OCI-LY7 (cell line): ENCODE results near the gene RPS17.

Experiments
- EZH2phosphoT487 ChIP-seq: fragments of 200-600 bp; sonication (generic); IDR thresholded peaks from 2 replicates; pipeline ENCODE4 v1.6.1; 2018; ENCODE audit warnings: low read depth, borderline replicate concordance, mild to moderate bottlenecking, mixed run types, antibody characterized with exemption, low read length, moderate library complexity, mixed read lengths
- TF ChIP-seq, protein P1 (sequence below): fragments of 200-600 bp; sonication (generic); conservative IDR thresholded peaks from 2 replicates; pipeline ENCODE4 v1.5.1; 2014; ENCODE audit warnings: mild to moderate bottlenecking, antibody characterized with exemption, low read length, moderate library complexity, mixed read lengths

DNA sequence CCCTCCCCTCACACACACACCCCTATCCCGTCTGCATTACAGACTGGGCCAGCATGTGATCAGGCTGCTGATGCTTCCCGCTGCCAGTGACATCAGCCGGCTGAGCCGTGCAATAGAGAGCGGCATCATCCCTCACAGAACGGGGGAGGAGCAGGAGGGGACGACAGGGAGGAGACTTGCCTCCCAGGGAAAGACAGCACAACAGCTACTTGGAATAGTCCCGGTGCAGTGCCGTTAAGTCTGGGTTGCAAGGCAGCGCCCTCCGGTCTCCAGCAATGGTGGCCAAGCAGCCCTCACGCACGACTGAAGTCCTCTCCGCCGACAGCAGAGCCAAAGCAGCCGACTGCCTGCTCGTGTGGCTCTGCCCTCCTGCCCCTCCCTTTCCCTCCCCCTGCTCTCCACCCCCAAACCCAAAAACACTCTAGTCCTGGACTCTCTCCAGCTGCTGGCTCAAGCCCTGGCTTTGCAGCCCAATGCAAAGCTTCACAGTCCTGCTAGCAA lies 31.5 kb upstream of the RPS17 start:
- TF ChIP-seq, protein P1, sequence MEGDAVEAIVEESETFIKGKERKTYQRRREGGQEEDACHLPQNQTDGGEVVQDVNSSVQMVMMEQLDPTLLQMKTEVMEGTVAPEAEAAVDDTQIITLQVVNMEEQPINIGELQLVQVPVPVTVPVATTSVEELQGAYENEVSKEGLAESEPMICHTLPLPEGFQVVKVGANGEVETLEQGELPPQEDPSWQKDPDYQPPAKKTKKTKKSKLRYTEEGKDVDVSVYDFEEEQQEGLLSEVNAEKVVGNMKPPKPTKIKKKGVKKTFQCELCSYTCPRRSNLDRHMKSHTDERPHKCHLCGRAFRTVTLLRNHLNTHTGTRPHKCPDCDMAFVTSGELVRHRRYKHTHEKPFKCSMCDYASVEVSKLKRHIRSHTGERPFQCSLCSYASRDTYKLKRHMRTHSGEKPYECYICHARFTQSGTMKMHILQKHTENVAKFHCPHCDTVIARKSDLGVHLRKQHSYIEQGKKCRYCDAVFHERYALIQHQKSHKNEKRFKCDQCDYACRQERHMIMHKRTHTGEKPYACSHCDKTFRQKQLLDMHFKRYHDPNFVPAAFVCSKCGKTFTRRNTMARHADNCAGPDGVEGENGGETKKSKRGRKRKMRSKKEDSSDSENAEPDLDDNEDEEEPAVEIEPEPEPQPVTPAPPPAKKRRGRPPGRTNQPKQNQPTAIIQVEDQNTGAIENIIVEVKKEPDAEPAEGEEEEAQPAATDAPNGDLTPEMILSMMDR = no peak
- no peak for TF ChIP-seq EZH2phosphoT487
